Suprapubic skin (tissue), 3 donors: ENCODE measurements around the gene CEBPB.
"Not testable (repeated sequence)": the region's sequence is repeated elsewhere in the genome, so short reads cannot be mapped to it uniquely, and the experiment has no call there.

ENCODE experiments used
- EP300 ChIP-seq: sonication (generic); formaldehyde crosslinking; IDR thresholded peaks from one replicate; pipeline ENCODE4 v1.6.1; 2017; ENCODE audit warnings: antibody characterized with exemption
- POLR2A ChIP-seq, 2 donors: fragments of 450-650 bp; IDR thresholded peaks; one replicate each; pipeline ENCODE4 v1.6.1; 2017; ENCODE audit warnings: antibody characterized with exemption in 2 of 2, mild to moderate bottlenecking in 2 of 2, moderate library complexity in 2 of 2
- TF ChIP-seq, protein P1 (sequence below), 2 donors: fragments of 200-600 bp in 1 of 2; fragments of 450-650 bp in 1 of 2; sonication (generic) in 1 of 2; IDR thresholded peaks; one replicate each; pipeline ENCODE4 v1.5.1; 2016 to 2019; ENCODE audit warnings: antibody characterized with exemption in 2 of 2, mild to moderate bottlenecking in 1 of 2, moderate library complexity in 1 of 2

DNA sequence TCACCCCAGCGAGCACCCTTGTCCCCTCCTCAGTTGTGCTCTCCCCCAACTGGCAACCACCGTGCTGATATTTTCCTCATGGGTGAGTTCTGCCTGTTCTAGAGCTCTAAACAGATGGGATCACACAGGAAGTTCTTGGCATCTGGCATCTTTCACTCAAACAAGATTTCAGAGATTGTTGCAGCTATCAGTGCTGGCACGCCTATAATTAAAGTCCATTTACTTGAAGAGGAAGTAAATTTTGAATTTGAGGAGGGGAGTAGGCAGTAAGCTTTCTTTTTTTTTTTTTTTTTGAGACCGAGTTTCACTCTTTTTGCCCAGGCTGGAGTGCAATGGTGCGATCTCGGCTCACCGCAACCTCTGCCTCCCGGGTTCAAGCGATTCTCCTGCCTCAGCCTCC, 12.0 kb upstream of the CEBPB start:
- TF ChIP-seq, protein P1, sequence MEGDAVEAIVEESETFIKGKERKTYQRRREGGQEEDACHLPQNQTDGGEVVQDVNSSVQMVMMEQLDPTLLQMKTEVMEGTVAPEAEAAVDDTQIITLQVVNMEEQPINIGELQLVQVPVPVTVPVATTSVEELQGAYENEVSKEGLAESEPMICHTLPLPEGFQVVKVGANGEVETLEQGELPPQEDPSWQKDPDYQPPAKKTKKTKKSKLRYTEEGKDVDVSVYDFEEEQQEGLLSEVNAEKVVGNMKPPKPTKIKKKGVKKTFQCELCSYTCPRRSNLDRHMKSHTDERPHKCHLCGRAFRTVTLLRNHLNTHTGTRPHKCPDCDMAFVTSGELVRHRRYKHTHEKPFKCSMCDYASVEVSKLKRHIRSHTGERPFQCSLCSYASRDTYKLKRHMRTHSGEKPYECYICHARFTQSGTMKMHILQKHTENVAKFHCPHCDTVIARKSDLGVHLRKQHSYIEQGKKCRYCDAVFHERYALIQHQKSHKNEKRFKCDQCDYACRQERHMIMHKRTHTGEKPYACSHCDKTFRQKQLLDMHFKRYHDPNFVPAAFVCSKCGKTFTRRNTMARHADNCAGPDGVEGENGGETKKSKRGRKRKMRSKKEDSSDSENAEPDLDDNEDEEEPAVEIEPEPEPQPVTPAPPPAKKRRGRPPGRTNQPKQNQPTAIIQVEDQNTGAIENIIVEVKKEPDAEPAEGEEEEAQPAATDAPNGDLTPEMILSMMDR (IDR thresholded peaks at IDR 0.05): not testable (repeated sequence)
- TF ChIP-seq EP300; POLR2A (IDR thresholded peaks at IDR 0.05): not testable (repeated sequence)
